Measurements from ENCODE around the gene TICRR. TPM values are rescaled to one million over a fixed set of nuclear protein-coding genes. Genes with fewer than 3 reads are reported as not detected.

Gene TICRR
- total and polyA plus RNA-seq, 2 donors (not counting 1 experiment from before 2014, with no cell fraction given) = 0.05 to 0.07 TPM

GRCh38 chr15:89659295-89659694, 84.0 kb downstream of the TICRR start:
- ChIA-PET POLR2A (no interaction called here), CTCF (no interaction called here)
- Histone ChIP-seq H3K9ac (ENCODE audit: low read length) (no peak overlapping the region), H3K9me3 (ENCODE audit: control extremely low read depth in 1 of 3, control insufficient read depth in 2 of 3, insufficient read depth in 1 of 3, low read length in 2 of 3) (peaks cover 0 to 2% (median 0%) of the 10 kb centered on the region in 3 donors), H2AFZ (ENCODE audit: insufficient read depth, low read depth, low read length, poor library complexity, severe bottlenecking) (no peak overlapping the region), H4K20me1 (ENCODE audit: control insufficient read depth, insufficient read depth, low read length, poor library complexity, severe bottlenecking) (no peaks in the 10 kb centered on the region), H3K4me1 (ENCODE audit: control insufficient read depth in 2 of 2, insufficient read depth in 2 of 2, low read length in 2 of 2) (peaks cover 9 to 10% of the 10 kb centered on the region in 2 donors), H3K27ac (ENCODE audit: low read length in 2 of 2) (no peak overlapping the region), H3K36me3 (replicated peaks in 1 of 2; ENCODE audit: control extremely low read depth in 1 of 2, control insufficient read depth in 1 of 2, extremely low read depth in 1 of 2, insufficient read depth in 2 of 2, low read length in 1 of 2) (no peaks in the 10 kb centered on the region), H3K27me3 (replicated peaks in 1 of 4; ENCODE audit: control extremely low read depth in 1 of 4, control insufficient read depth in 3 of 4, insufficient read depth in 4 of 4, low read length in 3 of 4) (peaks cover 0 to 23% (median 17%) of the 10 kb centered on the region in 4 experiments), H3K4me3 (ENCODE audit: control extremely low read depth in 1 of 5, extremely low read depth in 1 of 5, insufficient read depth in 1 of 5, low read depth in 2 of 5, low read length in 4 of 5) (no peak overlapping the region), H3K4me2 (replicated peaks; ENCODE audit: low read depth, low read length, poor library complexity, severe bottlenecking) (no peak overlapping the region), H3K79me2 (ENCODE audit: control insufficient read depth, insufficient read depth, low read length) (no peaks in the 10 kb centered on the region)
- no peak for DNase-seq
- no CpG with 5 or more reads among the region's 2 CpGs for WGBS (ENCODE audit: insufficient coverage)
- Mint-ChIP-seq H3K9me3 (ENCODE audit: insufficient read depth) (no peaks in the 10 kb centered on the region), H3K27ac (no peak overlapping the region), H3K4me3 (no peak overlapping the region), H3K4me1 (peaks cover 10% of the 10 kb centered on the region), H3K27me3 (peaks cover 67% of the 10 kb centered on the region)
- ATAC-seq (ENCODE audit: low read depth) = no peak
- no peak for TF ChIP-seq CTCF (IDR thresholded peaks at IDR 0.05)
- no peak for TF ChIP-seq EZH2 (IDR thresholded peaks at IDR 0.05; ENCODE audit: borderline replicate concordance, insufficient read depth, low read depth, low read length, poor library complexity, severe bottlenecking)
- intact Hi-C loops (cut with micrococcal nuclease) = no loop called here

- H2AFZ ChIP-seq (ENCODE audit: insufficient read depth, low read depth, low read length, poor library complexity, severe bottlenecking) = no peak overlapping the region
Observed at GRCh38 chr15:89660556-89660955, 85.3 kb downstream of the TICRR start.

More at GRCh38 chr15:89660556-89660955, 85.3 kb downstream of the TICRR start:
- peaks cover 0 to 22% (median 14%) of the 10 kb centered on the region in 4 experiments for H3K27me3 ChIP-seq (replicated peaks in 1 of 4; ENCODE audit: control extremely low read depth in 1 of 4, control insufficient read depth in 3 of 4, insufficient read depth in 4 of 4, low read length in 3 of 4)
- intact Hi-C loops (cut with micrococcal nuclease) = no loop called here
- H3K9ac ChIP-seq (ENCODE audit: low read length) = no peak overlapping the region
- CTCF ChIA-PET = no interaction called here
- H3K36me3 ChIP-seq (replicated peaks in 1 of 2; ENCODE audit: control extremely low read depth in 1 of 2, control insufficient read depth in 1 of 2, extremely low read depth in 1 of 2, insufficient read depth in 2 of 2, low read length in 1 of 2) = no peaks in the 10 kb centered on the region
- no peaks in the 10 kb centered on the region for H3K79me2 ChIP-seq (ENCODE audit: control insufficient read depth, insufficient read depth, low read length)
- Mint-ChIP-seq H3K27ac (no peak overlapping the region), H3K27me3 (peaks cover 68% of the 10 kb centered on the region), H3K4me3 (no peak overlapping the region), H3K4me1 (peaks cover 10% of the 10 kb centered on the region), H3K9me3 (ENCODE audit: insufficient read depth) (no peaks in the 10 kb centered on the region)
- 88% methylated on average over 1 of the region's 2 CpGs for WGBS (ENCODE audit: insufficient coverage)
- DNase-seq (no peak), ATAC-seq (ENCODE audit: low read depth) (no peak)
- H3K4me1 ChIP-seq (ENCODE audit: control insufficient read depth in 2 of 2, insufficient read depth in 2 of 2, low read length in 2 of 2) = peaks cover 0 to 3% of the 10 kb centered on the region in 2 donors
- H4K20me1 ChIP-seq (ENCODE audit: control insufficient read depth, insufficient read depth, low read length, poor library complexity, severe bottlenecking) = no peaks in the 10 kb centered on the region
- no peak overlapping the region for H3K4me2 ChIP-seq (replicated peaks; ENCODE audit: low read depth, low read length, poor library complexity, severe bottlenecking)
- POLR2A ChIA-PET = no interaction called here
- no peak for TF ChIP-seq CTCF (IDR thresholded peaks at IDR 0.05)
- no peak for TF ChIP-seq EZH2 (IDR thresholded peaks at IDR 0.05; ENCODE audit: borderline replicate concordance, insufficient read depth, low read depth, low read length, poor library complexity, severe bottlenecking)
- H3K4me3 ChIP-seq (ENCODE audit: control extremely low read depth in 1 of 5, extremely low read depth in 1 of 5, insufficient read depth in 1 of 5, low read depth in 2 of 5, low read length in 4 of 5) = no peak overlapping the region
- no peak overlapping the region for H3K27ac ChIP-seq (ENCODE audit: low read length in 2 of 2)
- H3K9me3 ChIP-seq (ENCODE audit: control extremely low read depth in 1 of 3, control insufficient read depth in 2 of 3, insufficient read depth in 1 of 3, low read length in 2 of 3) = no peaks in the 10 kb centered on the region
